ENCODE results near the gene TMEM259. TPM values are rescaled to one million over a fixed set of nuclear protein-coding genes. Genes with fewer than 3 reads are reported as not detected.

Gene TMEM259
- total and polyA plus RNA-seq, 2 of the 8 experiments (the other 6 are each of a cell fraction or from before 2014, with no cell fraction given) = 140 to 243 TPM

GRCh38 chr19:1010586-1011510 lies 10.1 kb downstream of the TMEM259 start:
- POLR2A ChIA-PET (ENCODE audit: partially characterized antibody) = interaction anchor here (1.5 to 7.7 kb wide), 4 partner anchors 15 to 76 kb away, joined by 3 to 81 read pairs (median 28); partner anchors contain the start of genes ABCA7 and CNN2
- 92% methylated on average over 43 of the region's 56 CpGs; no CpG with 5 or more reads in 1 of the 2 experiments for WGBS, 2 experiments (ENCODE audit: extremely low coverage in 1 of 2, insufficient coverage in 1 of 2, insufficient read length in 1 of 2, insufficient replicate concordance in 2 of 2, low coverage in 1 of 2, low lambda C conversion rate in 2 of 2, missing lambda C conversion rate in 1 of 2)
- no peak overlapping the region for H2AK5ac ChIP-seq (ENCODE audit: low read depth, low read length)
- H2BK5ac ChIP-seq (ENCODE audit: low read depth, low read length) = no peak overlapping the region
- H3K56ac ChIP-seq (replicated peaks; ENCODE audit: insufficient read length, low read depth, low read length) = no peak overlapping the region
- no peak overlapping the region for H3K27ac ChIP-seq (ENCODE audit: low read depth, low read length)
- CTCF ChIA-PET (ENCODE audit: partially characterized antibody) = interaction anchor here (1.4 to 2.0 kb wide), 2 partner anchors 9 to 212 kb away, joined by 4 to 8 read pairs; partner anchors contain the start of gene TMEM259
- H3K4me3 ChIP-seq (ENCODE audit: extremely low read depth in 1 of 4, insufficient read depth in 2 of 4, low read depth in 3 of 4, low read length in 4 of 4) = no peak overlapping the region
- H4K91ac ChIP-seq (replicated peaks; ENCODE audit: insufficient read length, low read length) = no peak overlapping the region
- no peak overlapping the region for H2BK20ac ChIP-seq (ENCODE audit: low read length)
- peaks cover 8 to 56% (median 11%) of the 10 kb centered on the region in 4 experiments; a peak in 6 of 8 replicates for H3K36me3 ChIP-seq (ENCODE audit: control insufficient read depth in 2 of 4, insufficient read depth in 4 of 4, low read length in 3 of 4)
- H3K18ac ChIP-seq (ENCODE audit: extremely low read depth, low read length) = no peak overlapping the region
- H2BK120ac ChIP-seq (replicated peaks; ENCODE audit: low read depth, low read length) = no peak overlapping the region
- FAIRE-seq (no peak), DNase-seq (ENCODE audit: low read depth in 1 of 2, low spot score in 2 of 2) (no peak)
- H3K14ac ChIP-seq (ENCODE audit: insufficient read length) = no peak overlapping the region
- H4K5ac ChIP-seq (ENCODE audit: insufficient read length, low read depth, low read length) = no peak overlapping the region
- no peak overlapping the region for H2BK12ac ChIP-seq (ENCODE audit: low read depth, low read length)
- H4K8ac ChIP-seq (ENCODE audit: extremely low read depth, insufficient read depth, low read length) = no peak overlapping the region
- H3K79me1 ChIP-seq (ENCODE audit: low read depth, low read length) = 0 out of 2 replicates have a peak, but pooled peaks cover 6% of the 10 kb centered on the region
- H3K4me1 ChIP-seq (replicated peaks in 1 of 4; ENCODE audit: control insufficient read depth in 3 of 4, insufficient read depth in 4 of 4, low read length in 3 of 4) = peaks cover 0 to 5% (median 4%) of the 10 kb centered on the region in 4 experiments; a peak in 4 of 7 replicates
- peaks cover 8 to 28% of the 10 kb centered on the region in 2 experiments; a peak in 3 of 4 replicates for H3K79me2 ChIP-seq (ENCODE audit: control insufficient read depth in 1 of 2, insufficient read depth in 2 of 2, low read length in 2 of 2)
- no peaks in the 10 kb centered on the region for H3K9me3 ChIP-seq (ENCODE audit: insufficient read depth in 2 of 2, low read depth in 1 of 2, low read length in 1 of 2)
- no peak overlapping the region for H3K23ac ChIP-seq (ENCODE audit: insufficient read length)
- H3K23me2 ChIP-seq (ENCODE audit: low read depth, low read length) = no peaks in the 10 kb centered on the region
- H2BK15ac ChIP-seq (ENCODE audit: low read length) = no peak overlapping the region
- H3K27me3 ChIP-seq (replicated peaks in 1 of 4; ENCODE audit: control insufficient read depth in 3 of 4, extremely low read depth in 1 of 4, insufficient read depth in 3 of 4, low read length in 3 of 4) = no peaks in the 10 kb centered on the region
- no peak overlapping the region for H2AFZ ChIP-seq (ENCODE audit: low read length)
- H3K4me2 ChIP-seq (ENCODE audit: insufficient read depth in 1 of 2, low read depth in 2 of 2, low read length in 2 of 2) = no peak overlapping the region
- no peak overlapping the region for H3K9ac ChIP-seq (replicated peaks in 1 of 4; ENCODE audit: extremely low read depth in 1 of 4, low read depth in 3 of 4, low read length in 3 of 4)
- H4K20me1 ChIP-seq (replicated peaks in 1 of 2; ENCODE audit: control insufficient read depth in 1 of 2, insufficient read depth in 2 of 2, low read length in 2 of 2) = peaks cover 13 to 19% of the 10 kb centered on the region in 2 experiments
- no peak overlapping the region for H3K4ac ChIP-seq (replicated peaks; ENCODE audit: insufficient read length, low read depth, low read length)

All from H1 (cell line).